Cardiac muscle cell (in vitro differentiated cells and primary cell): ENCODE data around the gene RPAP2. TPM values are rescaled to one million over a fixed set of nuclear protein-coding genes. Genes with fewer than 3 reads are reported as not detected.

ENCODE experiments used
- DNase-seq, 2 donors: peaks; one replicate each; pipeline versions ENCODE4 v3.0.0 to v3.0.0-alpha.2; 2010 to 2017; ENCODE audit warnings: low read depth in 1 of 2, low spot score in 1 of 2
- H3K27ac ChIP-seq: fragments of 200-600 bp; sonication (generic); 2 replicates; pipeline ENCODE4 v1.5.1; 2016
- H3K27me3 ChIP-seq: fragments of 200-600 bp; sonication (generic); 2 replicates; pipeline ENCODE4 v1.6.0; 2016; ENCODE audit warnings: control low read depth
- H3K36me3 ChIP-seq: fragments of 200-600 bp; sonication (generic); 2 replicates; pipeline ENCODE4 v1.5.1; 2016; ENCODE audit warnings: control low read depth
- H3K4me1 ChIP-seq: fragments of 200-600 bp; sonication (generic); 2 replicates; pipeline ENCODE4 v1.8.1; 2017; ENCODE audit warnings: low read depth, mild to moderate bottlenecking, mixed run types
- H3K4me3 ChIP-seq: fragments of 200-600 bp; sonication (generic); 2 replicates; pipeline ENCODE4 v1.5.1; 2016; ENCODE audit warnings: mild to moderate bottlenecking
- H3K9me3 ChIP-seq: fragments of 200-600 bp; sonication (generic); 2 replicates; pipeline ENCODE4 v1.5.1; 2017; ENCODE audit warnings: low read depth, mild to moderate bottlenecking, control low read depth
- polyA plus RNA-seq: library from polyadenylated mRNA; unstranded; fragments of >200 nt; fragmentation: Nextera tagmentation; extraction: Ambion mirVana; gene quantifications from 2 replicates; pipeline ENCODE4 v1.2.1, GENCODE V29; 2016
- total RNA-seq: library from RNA; depleted of rRNA; stranded (reverse); fragments of >200 nt; gene quantifications from 2 replicates; pipeline ENCODE4 v1.2.3, GENCODE V29; 2016
- TF ChIP-seq, protein P1 (sequence below): IDR thresholded peaks from 2 replicates; pipeline ENCODE4 v1.5.1; 2012; ENCODE audit warnings: low read depth, mild to moderate bottlenecking, low read length

RPAP2 gene
- total and polyA plus RNA-seq, 2 experiments from 2014 or later, result 6.3 to 24.0 TPM

DNA sequence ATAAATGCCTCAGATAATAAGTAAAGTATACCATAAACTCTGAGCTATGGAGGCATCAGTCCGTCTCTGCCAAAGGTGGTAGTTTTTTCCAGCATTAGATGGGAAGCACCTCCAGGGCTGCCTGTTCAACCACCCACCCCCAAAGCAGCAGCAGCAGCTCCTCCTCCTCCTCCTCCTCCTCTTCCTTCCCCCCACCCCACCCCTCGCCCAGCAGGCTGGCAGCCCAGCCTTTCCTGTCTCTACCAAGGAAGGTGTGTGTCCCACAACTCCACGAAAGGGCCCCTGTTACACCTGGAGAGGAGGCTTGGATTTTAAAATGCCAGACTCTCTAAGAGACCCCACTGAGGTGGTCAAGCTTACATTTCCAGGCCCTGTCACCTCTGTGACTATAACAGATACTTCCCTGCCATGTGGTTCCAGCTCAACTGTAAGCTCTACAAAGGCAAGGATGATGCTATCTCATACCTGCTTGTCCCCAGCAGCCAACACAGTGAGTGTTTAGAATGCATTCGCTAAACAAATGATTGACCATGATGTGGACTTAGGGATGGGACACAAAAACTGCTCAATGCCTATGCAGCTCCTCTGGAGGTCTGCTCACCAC, 111.2 kb downstream of the RPAP2 start:
- Histone ChIP-seq H3K27me3 (no peaks in the 10 kb centered on the region), H3K27ac (no peak overlapping the region), H3K9me3 (no peaks in the 10 kb centered on the region), H3K4me3 (no peak overlapping the region), H3K4me1 (no peaks in the 10 kb centered on the region), H3K36me3 (no peaks in the 10 kb centered on the region)
- no peak for DNase-seq
- TF ChIP-seq, protein P1, sequence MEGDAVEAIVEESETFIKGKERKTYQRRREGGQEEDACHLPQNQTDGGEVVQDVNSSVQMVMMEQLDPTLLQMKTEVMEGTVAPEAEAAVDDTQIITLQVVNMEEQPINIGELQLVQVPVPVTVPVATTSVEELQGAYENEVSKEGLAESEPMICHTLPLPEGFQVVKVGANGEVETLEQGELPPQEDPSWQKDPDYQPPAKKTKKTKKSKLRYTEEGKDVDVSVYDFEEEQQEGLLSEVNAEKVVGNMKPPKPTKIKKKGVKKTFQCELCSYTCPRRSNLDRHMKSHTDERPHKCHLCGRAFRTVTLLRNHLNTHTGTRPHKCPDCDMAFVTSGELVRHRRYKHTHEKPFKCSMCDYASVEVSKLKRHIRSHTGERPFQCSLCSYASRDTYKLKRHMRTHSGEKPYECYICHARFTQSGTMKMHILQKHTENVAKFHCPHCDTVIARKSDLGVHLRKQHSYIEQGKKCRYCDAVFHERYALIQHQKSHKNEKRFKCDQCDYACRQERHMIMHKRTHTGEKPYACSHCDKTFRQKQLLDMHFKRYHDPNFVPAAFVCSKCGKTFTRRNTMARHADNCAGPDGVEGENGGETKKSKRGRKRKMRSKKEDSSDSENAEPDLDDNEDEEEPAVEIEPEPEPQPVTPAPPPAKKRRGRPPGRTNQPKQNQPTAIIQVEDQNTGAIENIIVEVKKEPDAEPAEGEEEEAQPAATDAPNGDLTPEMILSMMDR, result no peak

DNA sequence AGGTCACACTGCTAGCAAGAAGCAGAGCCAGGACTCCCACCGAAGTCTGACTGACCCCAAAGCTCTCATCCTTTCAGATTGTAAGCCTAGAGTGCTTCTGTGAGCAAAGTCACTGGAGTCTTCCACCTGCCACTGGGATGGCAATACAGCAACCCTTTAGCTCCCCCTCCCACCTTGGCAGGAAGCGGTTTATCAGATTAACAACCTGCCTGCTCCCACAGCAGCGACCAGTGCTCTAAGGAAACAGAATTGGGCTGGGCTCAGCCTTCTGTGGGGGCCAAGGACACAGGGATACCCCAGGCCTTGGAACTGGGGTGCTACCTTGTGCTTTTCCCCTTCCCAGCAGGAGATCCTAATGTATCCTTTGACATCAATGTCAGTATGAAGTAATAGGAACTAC, 111.8 kb downstream of the RPAP2 start:
- H3K27ac ChIP-seq, result no peak overlapping the region
- no peaks in the 10 kb centered on the region for H3K27me3 ChIP-seq
- no peak overlapping the region for H3K4me3 ChIP-seq
- TF ChIP-seq, protein P1, result no peak
- no peaks in the 10 kb centered on the region for H3K9me3 ChIP-seq
- no peaks in the 10 kb centered on the region for H3K4me1 ChIP-seq
- H3K36me3 ChIP-seq, result no peaks in the 10 kb centered on the region
- no peak for DNase-seq

DNA sequence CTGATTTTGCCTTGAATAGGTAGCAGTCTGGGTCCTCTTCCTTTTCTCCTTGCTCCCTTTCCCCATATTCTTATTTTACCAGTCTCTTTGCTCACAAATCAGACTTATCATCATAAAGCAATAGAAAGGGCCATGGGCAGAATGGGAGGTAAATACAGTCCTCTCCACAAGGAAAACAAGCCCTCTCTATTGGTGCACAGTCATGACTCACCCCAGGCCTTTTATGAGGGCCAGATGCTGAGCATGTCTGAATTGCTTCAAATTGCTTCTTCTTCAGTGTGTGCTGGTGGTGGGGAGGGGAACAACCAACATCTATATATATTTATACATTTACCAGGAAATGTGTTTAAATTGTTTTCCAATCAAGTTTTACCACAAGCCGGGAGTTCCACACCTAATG, 112.7 kb downstream of the RPAP2 start:
- no peaks in the 10 kb centered on the region for H3K27me3 ChIP-seq
- no peak overlapping the region for H3K4me3 ChIP-seq
- TF ChIP-seq, protein P1, result no peak

DNA sequence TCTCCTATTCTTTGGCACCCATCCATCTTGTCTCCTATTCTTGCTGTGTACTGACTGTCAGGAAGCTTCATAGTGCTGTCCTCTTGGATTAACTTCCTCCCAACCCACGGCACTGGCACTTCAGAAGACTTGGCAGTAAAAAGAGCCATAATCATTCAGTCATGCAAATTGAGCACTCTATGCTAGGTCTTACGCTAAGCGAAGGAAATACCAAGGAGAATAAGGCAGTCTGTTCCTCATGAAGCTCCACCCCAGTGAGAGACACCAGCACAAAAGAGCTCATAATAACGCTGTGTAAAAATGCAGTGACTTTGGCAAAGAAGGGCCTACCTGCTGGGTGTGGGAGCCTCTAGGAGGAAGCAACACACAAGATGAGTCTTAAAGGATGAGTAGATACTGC, 120.8 kb downstream of the RPAP2 start:
- H3K4me1 ChIP-seq, result no peaks in the 10 kb centered on the region
- no peaks in the 10 kb centered on the region for H3K9me3 ChIP-seq
- no peak overlapping the region for H3K4me3 ChIP-seq
- DNase-seq, result no peak
- no peak overlapping the region for H3K27ac ChIP-seq
- no peaks in the 10 kb centered on the region for H3K36me3 ChIP-seq
- TF ChIP-seq, protein P1, result no peak
- no peaks in the 10 kb centered on the region for H3K27me3 ChIP-seq

More for the DNA sequence above, 112.7 kb downstream of the RPAP2 start:
- no peaks in the 10 kb centered on the region for H3K4me1 ChIP-seq
- no peak overlapping the region for H3K27ac ChIP-seq
- H3K9me3 ChIP-seq, result no peaks in the 10 kb centered on the region
- H3K36me3 ChIP-seq, result no peaks in the 10 kb centered on the region
- DNase-seq, result peak in 1 of 2 donors; percentile 50

DNA sequence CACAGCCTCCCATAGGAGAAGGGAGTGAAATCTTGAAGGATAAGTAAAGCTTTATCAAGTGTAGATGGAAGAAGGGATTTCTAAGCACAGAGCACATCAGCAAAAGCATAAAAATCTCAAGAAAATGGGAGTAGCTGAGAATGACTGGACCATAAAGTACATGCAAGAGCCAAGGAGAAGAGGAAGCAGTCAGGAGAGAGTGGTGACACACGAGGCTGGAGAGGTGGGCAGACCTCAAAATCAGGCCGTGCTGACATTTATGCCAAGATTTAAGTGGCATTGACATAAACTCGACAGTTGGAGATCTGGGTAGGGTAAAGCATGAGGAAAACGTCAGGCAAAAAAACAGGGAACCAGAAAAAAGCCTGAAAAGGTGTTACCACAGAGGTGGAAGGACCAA, 125.5 kb downstream of the RPAP2 start:
- H3K27me3 ChIP-seq, result no peaks in the 10 kb centered on the region
- H3K9me3 ChIP-seq, result no peaks in the 10 kb centered on the region
- H3K27ac ChIP-seq, result no peak overlapping the region
- no peaks in the 10 kb centered on the region for H3K4me1 ChIP-seq
- no peak overlapping the region for H3K4me3 ChIP-seq
- no peaks in the 10 kb centered on the region for H3K36me3 ChIP-seq
- TF ChIP-seq, protein P1, result no peak
- DNase-seq, result no peak
